NB4 (cell line): ENCODE measurements around the gene FAM120B.

Experiments
- MYC ChIP-seq: IDR thresholded peaks from 2 replicates; pipeline ENCODE4 v1.6.1; 2011; ENCODE audit warnings: low read depth, low read length
- POLR2A ChIP-seq: IDR thresholded peaks from 2 replicates; pipeline ENCODE4 v1.6.1; 2011; ENCODE audit warnings: mild to moderate bottlenecking; ENCODE audit not compliant: insufficient read length; ENCODE audit errors: extremely low read depth
- TF ChIP-seq, protein P1 (sequence below): IDR thresholded peaks from one replicate; pipeline ENCODE4 v1.5.1; 2012; ENCODE audit warnings: low read depth, low read length

DNA sequence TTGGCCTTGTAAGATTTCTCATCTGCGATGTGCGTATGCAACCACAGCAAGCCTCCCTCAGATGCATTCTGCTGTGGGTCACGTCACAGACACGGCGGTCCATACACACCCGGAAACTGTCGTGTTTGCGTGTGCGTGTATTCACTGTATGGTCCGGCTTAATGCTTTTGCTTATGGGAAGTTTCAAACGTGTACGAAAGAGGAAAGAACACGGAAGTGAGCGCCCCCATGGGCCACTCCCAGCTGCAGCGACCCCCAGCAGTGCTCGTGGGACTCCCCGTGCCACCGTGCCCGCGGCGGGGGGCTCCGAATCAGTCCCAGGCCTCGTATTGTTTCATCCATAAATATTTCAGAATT, 25.9 kb upstream of the FAM120B start:
- TF ChIP-seq MYC (peak; percentile 48), POLR2A (no peak)
- TF ChIP-seq, protein P1, sequence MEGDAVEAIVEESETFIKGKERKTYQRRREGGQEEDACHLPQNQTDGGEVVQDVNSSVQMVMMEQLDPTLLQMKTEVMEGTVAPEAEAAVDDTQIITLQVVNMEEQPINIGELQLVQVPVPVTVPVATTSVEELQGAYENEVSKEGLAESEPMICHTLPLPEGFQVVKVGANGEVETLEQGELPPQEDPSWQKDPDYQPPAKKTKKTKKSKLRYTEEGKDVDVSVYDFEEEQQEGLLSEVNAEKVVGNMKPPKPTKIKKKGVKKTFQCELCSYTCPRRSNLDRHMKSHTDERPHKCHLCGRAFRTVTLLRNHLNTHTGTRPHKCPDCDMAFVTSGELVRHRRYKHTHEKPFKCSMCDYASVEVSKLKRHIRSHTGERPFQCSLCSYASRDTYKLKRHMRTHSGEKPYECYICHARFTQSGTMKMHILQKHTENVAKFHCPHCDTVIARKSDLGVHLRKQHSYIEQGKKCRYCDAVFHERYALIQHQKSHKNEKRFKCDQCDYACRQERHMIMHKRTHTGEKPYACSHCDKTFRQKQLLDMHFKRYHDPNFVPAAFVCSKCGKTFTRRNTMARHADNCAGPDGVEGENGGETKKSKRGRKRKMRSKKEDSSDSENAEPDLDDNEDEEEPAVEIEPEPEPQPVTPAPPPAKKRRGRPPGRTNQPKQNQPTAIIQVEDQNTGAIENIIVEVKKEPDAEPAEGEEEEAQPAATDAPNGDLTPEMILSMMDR = peak; percentile 17
